ENCODE measurements around the gene EGFL8.
"Not testable (repeated sequence)": the region's sequence is repeated elsewhere in the genome, so short reads cannot be mapped to it uniquely, and the experiment has no call there.

EGFL8 gene

GRCh38 chr6:32198345-32198696 lies 33.9 kb downstream of the EGFL8 start:
- DNase-seq, result no peak

GRCh38 chr6:32198866-32199265 lies 34.5 kb downstream of the EGFL8 start:
- no peak for DNase-seq

- DNase-seq, result no peak
Observed at GRCh38 chr6:32200711-32201475, 36.5 kb downstream of the EGFL8 start.

- no peak for DNase-seq
Observed at GRCh38 chr6:32202186-32202585, 37.8 kb downstream of the EGFL8 start.

- DNase-seq, result no peak
Observed at GRCh38 chr6:32203426-32204267, 39.3 kb downstream of the EGFL8 start.

- DNase-seq, result no peak
Observed at GRCh38 chr6:32204268-32204715, 39.9 kb downstream of the EGFL8 start.

GRCh38 chr6:32208996-32209395 lies 44.6 kb downstream of the EGFL8 start:
- no peak for DNase-seq

- no peak for DNase-seq
Observed at GRCh38 chr6:32210191-32210601, 45.8 kb downstream of the EGFL8 start.

- DNase-seq, result not testable (repeated sequence)
Observed at GRCh38 chr6:32211432-32211831, 47.0 kb downstream of the EGFL8 start.

- DNase-seq, result no peak
Observed at GRCh38 chr6:32212076-32212760, 47.8 kb downstream of the EGFL8 start.

GRCh38 chr6:32213649-32214048 lies 49.3 kb downstream of the EGFL8 start:
- DNase-seq, result no peak

GRCh38 chr6:32214126-32214525 lies 49.7 kb downstream of the EGFL8 start:
- DNase-seq, result no peak

- DNase-seq, result no peak
Observed at GRCh38 chr6:32215617-32216016, 51.2 kb downstream of the EGFL8 start.

- DNase-seq, result no peak
Observed at GRCh38 chr6:32216285-32216684, 51.9 kb downstream of the EGFL8 start.

- DNase-seq, result no peak
Observed at GRCh38 chr6:32216998-32217397, 52.6 kb downstream of the EGFL8 start.

Measured in KG1 (cell line).